Renal pelvis (tissue), 4 donors: ENCODE results near the gene LDHAL6A. TPM values are rescaled to one million over a fixed set of nuclear protein-coding genes. Genes with fewer than 3 reads are reported as not detected.

Experiments
- DNase-seq: peaks from one replicate; pipeline ENCODE4 v3.0.0-alpha.2; 2013
- polyA plus RNA-seq, 3 donors: library from polyadenylated mRNA; unstranded; fragments of 120-200 nt; gene quantifications; one replicate each; pipeline ENCODE4 v1.2.1, GENCODE V29; 2013; ENCODE audit not compliant: insufficient read length in 3 of 3

Gene LDHAL6A
- polyA plus RNA-seq, 3 donors: 0.67 to 1.5 (median 1.5) TPM

GRCh38 chr11:18485913-18486528, 30.4 kb downstream of the LDHAL6A start:
- no peak for DNase-seq

- DNase-seq: no peak
Measured at GRCh38 chr11:18490319-18490718, 34.7 kb downstream of the LDHAL6A start.

- no peak for DNase-seq
Measured at GRCh38 chr11:18490736-18491485, 35.3 kb downstream of the LDHAL6A start.

DNA sequence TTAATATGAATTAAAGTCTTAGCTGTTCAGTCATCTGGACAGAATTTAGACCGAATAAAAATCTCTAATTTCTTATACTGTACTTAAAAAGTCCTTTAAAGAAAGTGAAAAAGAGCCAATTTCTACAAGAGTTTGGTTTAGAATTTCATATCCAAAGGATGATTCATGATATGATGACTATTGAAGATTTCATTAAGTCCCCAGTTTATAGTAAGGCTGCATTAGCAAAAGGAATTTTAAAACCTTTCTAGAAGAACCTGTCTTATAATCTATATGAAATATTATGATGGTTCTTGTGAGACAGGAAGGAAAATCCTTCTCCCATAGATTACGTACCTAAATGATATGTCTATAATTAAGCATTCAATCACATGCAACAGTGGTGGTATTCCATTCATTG, 36.3 kb downstream of the LDHAL6A start:
- no peak for DNase-seq

DNA sequence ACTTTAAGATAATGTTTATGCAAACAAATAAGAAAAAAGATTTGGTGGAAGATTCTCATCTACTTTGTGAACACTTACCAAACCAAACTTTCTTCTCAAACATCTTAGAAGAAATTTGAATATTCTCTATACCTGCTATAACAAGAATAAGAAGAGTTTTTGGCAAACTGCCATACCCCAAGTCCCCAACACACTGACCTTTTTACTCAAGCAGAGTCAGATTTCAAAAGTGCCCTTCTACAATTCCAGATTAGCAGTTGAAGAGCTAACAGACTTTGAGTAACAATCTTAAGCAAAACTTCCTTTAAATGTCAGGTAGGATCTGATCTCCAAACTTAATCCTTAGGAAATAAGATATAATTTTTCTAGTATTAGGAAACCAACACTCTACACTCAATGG, 37.2 kb downstream of the LDHAL6A start:
- DNase-seq: no peak

DNA sequence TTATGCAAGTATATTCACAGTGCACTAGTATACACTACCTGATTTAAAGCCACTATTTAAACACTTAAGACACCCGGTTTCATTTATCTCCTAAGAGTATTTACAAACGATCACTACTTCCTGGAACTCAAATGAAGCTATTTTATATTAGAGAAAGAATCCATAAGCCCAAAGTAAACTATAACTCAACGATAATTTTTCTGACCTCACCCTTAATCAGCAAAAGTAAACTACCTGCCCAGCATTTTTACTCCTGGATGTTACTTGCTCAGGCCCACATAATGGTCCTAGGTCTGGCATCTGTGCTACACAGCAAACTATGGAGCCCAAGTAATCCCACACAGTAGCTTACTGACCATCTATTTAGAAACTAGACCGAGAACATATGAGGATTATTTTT, 37.7 kb downstream of the LDHAL6A start:
- no peak for DNase-seq

GRCh38 chr11:18495271-18495670, 39.6 kb downstream of the LDHAL6A start:
- no peak for DNase-seq

DNA sequence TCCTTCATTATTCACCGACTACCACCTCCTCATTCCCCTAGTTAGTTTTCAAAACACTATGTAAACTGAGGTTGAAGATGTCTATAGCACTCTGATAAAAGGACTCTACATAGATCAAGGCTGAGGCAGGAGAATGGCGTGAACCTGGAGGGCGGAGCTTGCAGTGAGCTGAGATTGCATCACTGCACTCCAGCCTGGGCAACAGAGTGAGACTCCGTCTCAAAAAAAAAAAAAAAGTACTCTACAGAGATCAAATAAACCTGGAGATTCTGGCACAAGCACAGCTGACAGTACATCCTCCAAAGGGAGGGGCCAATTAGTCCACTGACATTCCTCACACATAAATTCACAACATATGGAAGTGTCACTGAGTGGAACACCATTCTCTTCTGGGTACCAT, 40.0 kb downstream of the LDHAL6A start:
- DNase-seq: no peak

- no peak for DNase-seq
Measured at GRCh38 chr11:18498039-18498438, 42.4 kb downstream of the LDHAL6A start.

- no peak for DNase-seq
Measured at GRCh38 chr11:18501629-18502028, 46.0 kb downstream of the LDHAL6A start.

DNA sequence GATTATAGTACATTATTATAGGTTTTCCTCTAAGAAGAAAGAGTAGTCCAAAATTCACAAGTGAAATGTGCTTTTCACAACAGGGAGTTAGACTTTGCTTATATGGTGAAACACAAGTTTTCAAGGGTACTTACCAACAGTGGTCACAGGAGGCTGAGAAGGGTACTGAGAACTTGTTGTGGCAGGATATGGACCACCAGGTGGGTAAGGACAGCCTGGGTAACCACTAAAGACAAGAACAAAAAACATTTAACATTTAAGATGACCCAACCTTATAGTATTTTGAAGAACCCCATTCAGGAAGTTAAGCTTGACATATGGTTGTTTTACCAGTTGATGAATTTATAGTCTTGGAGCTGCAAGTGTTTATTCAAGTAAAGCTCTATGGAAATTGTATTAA, 46.7 kb downstream of the LDHAL6A start:
- no peak for DNase-seq

DNA sequence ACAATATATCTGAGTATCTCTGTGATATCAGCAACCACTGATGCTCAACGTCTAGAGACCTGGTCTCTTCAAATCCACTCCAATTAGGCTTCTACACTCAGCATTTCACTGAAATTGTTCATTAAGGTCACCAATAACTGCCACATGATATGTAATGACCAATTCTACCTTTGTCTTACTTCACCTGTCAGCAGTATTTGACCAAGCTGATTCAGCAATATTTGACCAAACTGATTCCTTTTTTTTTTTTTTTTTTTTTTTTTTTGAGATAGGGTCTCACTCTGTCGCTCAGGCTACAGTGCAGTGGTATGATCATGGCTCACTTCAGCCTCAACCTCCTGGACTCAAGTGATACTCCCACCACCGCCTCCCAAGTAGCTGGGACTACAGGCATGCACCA, 65.5 kb downstream of the LDHAL6A start:
- no peak for DNase-seq

- DNase-seq: no peak
Measured at GRCh38 chr11:18522388-18522787, 66.7 kb downstream of the LDHAL6A start.

DNA sequence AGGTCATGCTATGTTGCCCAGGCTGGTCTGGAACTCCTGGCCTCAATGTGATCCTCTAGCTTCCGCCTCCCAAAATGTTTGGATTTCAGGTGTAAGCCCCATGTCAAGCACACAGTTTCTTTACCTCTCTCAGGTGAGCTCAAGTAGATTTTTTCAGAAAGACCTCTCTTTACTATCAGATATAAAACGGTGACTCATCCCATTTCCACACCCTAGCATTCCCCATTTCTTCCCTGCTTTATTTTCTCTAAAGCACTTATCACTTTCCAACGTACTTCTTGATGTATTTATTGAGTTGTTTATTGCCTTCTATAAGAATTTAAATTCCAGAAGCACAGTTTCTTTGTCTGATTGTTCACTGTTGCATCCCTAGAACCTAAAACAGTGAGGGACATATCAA, 67.4 kb downstream of the LDHAL6A start:
- no peak for DNase-seq

DNA sequence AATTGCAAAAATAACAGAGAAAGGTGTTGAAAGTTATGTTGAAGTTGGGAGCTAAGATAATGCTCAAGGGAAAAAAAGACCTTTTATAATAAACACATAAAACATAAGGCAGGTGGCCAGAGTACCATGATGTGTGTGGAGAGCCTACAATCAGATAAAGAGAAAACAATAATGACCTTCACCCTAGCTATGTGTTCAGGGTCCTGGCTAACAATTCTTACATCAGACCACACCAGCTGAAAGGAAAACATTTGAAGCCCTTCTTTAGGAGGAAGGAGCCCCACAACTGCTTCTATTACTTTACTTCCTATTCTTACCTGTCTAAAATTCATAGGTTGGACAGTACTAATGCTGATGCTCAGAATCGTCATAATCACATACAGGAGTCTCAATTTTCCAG, 68.6 kb downstream of the LDHAL6A start:
- DNase-seq: no peak

- DNase-seq: no peak
Measured at GRCh38 chr11:18526130-18526520, 70.5 kb downstream of the LDHAL6A start.

DNA sequence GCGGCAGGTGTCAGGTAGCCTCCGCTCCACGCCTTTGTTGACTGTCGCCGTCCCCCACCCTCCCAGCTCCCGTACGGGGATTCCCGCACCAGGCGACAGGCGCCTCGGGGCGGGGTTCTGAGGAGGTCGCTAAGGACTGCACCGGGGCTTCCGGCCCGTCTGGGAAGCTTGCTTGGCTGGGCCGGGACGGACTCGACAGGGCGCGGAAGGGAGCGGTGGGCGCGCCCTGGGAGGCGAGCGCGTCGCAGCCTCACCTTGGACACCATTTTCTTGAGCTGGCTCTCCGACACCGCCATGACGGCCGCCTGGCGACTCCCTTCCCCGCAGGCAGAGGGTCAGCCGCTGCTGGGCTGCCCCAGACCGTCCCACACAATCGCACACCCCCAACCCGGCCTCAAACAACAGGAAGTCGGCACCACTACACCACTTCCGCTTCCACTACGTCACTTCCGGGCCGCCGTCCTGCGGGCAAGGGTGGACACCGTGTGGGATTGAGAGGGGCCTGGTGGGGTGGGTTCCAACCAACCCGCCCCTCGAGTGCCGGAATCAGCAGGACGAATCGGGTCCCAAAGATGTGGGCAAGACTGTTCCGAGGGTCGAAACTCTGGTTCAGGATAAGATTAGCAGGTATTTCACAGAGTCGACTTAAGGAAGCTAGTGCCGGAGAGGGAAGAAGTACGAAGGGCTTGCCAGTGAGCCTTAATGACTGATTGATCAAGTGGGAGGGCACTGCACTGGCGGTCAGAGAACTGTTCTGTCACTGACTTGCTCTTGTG, 71.1 kb downstream of the LDHAL6A start, which contains the start of gene TSG101:
Gene TSG101 (minus strand): TSS at position 422 of the 776 bp plus-strand sequence. CDS start 126 bp downstream, at position 296.
- DNase-seq: peak; percentile 96

DNA sequence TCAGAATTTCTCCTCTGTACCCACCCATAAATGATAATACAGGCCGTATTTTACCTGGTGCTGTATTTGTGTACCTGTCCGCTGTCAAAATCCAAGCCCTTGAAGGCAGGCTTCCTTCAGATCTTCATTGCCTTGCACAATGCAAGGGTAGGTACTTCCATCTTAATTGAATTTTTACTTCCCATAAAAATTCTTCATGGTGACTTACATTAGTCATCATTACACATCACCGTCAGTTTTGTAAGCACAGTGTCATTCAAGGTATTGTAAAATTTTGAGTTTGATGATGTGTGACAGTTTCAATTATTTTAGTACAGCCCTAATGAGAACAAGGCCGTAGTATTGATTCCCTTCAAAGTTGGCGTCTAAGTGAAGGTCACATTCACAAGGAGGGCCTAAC, 71.9 kb downstream of the LDHAL6A start:
- DNase-seq: no peak
